Neural progenitor cell (in vitro differentiated cells): Measurements from ENCODE around the gene ZNF230.

Source experiments
- CTCF ChIP-seq: fragments of 200-600 bp; sonication (generic); IDR thresholded peaks from 2 replicates; pipeline ENCODE4 v1.5.1; 2017; ENCODE audit warnings: antibody characterized with exemption, mild to moderate bottlenecking
- EZH2 ChIP-seq: fragments of 200-600 bp; sonication (generic); IDR thresholded peaks from 2 replicates; pipeline ENCODE4 v1.6.1; 2017; ENCODE audit warnings: antibody characterized with exemption, mild to moderate bottlenecking, moderate library complexity

GRCh38 chr19:44050740-44051649 lies 48.2 kb downstream of the ZNF230 start:
- TF ChIP-seq CTCF = no peak
- no peak for TF ChIP-seq EZH2
